Dermis blood vessel endothelial cell (primary cell): ENCODE data around the gene PEAR1. TPM values are rescaled to one million over a fixed set of nuclear protein-coding genes. Genes with fewer than 3 reads are reported as not detected.

Source experiments
- total RNA-seq: library from RNA; depleted of rRNA; stranded (reverse); fragments of >200 nt; gene quantifications from 2 replicates; pipeline ENCODE4 v1.2.3, GENCODE V29; 2014

PEAR1 gene
- total RNA-seq, 1 donor from 2014 or later = 19.1 TPM

Other genes starting within 250 kb of the PEAR1 start
- gene NES, start 216.3 kb upstream of the PEAR1 start, total RNA-seq = 65.6 and 78.8 TPM in 2 replicates
- 0.34 TPM in 1 of 2 replicates, not detected in the other for gene CRABP2, start 188.1 kb upstream of the PEAR1 start, total RNA-seq
- gene METTL25B, start 165.2 kb upstream of the PEAR1 start, total RNA-seq = 11.8 and 13.3 TPM in 2 replicates
- 8.7 and 11.7 TPM in 2 replicates for gene ISG20L2, start 165.0 kb upstream of the PEAR1 start, total RNA-seq
- gene MRPL24, start 152.6 kb upstream of the PEAR1 start, total RNA-seq = 31.0 and 34.7 TPM in 2 replicates
- 149 and 294 TPM in 2 replicates for gene HDGF, start 142.0 kb upstream of the PEAR1 start, total RNA-seq
- 12.3 and 15.6 TPM in 2 replicates for gene PRCC, start 126.2 kb upstream of the PEAR1 start, total RNA-seq
- gene SH2D2A, start 76.9 kb upstream of the PEAR1 start, total RNA-seq = not detected in 2 replicates
- gene INSRR, start 34.6 kb upstream of the PEAR1 start, total RNA-seq = not detected in 2 replicates
- gene NTRK1, start 32.9 kb upstream of the PEAR1 start, total RNA-seq = not detected in 2 replicates
- gene LRRC71, start 26.9 kb downstream of the PEAR1 start, total RNA-seq = 0.14 and 0.34 TPM in 2 replicates
- 22.0 and 23.3 TPM in 2 replicates for gene ARHGEF11, start 152.0 kb downstream of the PEAR1 start, total RNA-seq
- gene ETV3L, start 206.1 kb downstream of the PEAR1 start, total RNA-seq = not detected in 2 replicates
- 17.2 and 19.1 TPM in 2 replicates for gene ETV3, start 244.7 kb downstream of the PEAR1 start, total RNA-seq